Measurements from ENCODE around the gene SPTBN4.

- TF ChIP-seq, protein P1, sequence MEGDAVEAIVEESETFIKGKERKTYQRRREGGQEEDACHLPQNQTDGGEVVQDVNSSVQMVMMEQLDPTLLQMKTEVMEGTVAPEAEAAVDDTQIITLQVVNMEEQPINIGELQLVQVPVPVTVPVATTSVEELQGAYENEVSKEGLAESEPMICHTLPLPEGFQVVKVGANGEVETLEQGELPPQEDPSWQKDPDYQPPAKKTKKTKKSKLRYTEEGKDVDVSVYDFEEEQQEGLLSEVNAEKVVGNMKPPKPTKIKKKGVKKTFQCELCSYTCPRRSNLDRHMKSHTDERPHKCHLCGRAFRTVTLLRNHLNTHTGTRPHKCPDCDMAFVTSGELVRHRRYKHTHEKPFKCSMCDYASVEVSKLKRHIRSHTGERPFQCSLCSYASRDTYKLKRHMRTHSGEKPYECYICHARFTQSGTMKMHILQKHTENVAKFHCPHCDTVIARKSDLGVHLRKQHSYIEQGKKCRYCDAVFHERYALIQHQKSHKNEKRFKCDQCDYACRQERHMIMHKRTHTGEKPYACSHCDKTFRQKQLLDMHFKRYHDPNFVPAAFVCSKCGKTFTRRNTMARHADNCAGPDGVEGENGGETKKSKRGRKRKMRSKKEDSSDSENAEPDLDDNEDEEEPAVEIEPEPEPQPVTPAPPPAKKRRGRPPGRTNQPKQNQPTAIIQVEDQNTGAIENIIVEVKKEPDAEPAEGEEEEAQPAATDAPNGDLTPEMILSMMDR (IDR thresholded peaks at IDR 0.05; ENCODE audit: low read length), result no peak
- no peak for TF ChIP-seq EZH2 (IDR thresholded peaks at IDR 0.05; ENCODE audit: borderline replicate concordance, low read length)
Measured at GRCh38 chr19:40486017-40486416, 19.2 kb downstream of the SPTBN4 start.

All from OCI-LY1 (cell line).